Measurements from ENCODE around the gene GALNT13.
A peak's percentile ranks its signal among the peaks of the same experiment; 100 is the strongest.

The GALNT13 gene

GRCh38 chr2:154228566-154229280 is 357.0 kb downstream of the GALNT13 start:
- FAIRE-seq = no peak

GRCh38 chr2:154229966-154230365 is 358.2 kb downstream of the GALNT13 start:
- FAIRE-seq = no peak

GRCh38 chr2:154231021-154231420 is 359.3 kb downstream of the GALNT13 start:
- no peak for FAIRE-seq

- no peak for FAIRE-seq
Observed at GRCh38 chr2:154233231-154233630, 361.5 kb downstream of the GALNT13 start.

GRCh38 chr2:154238252-154238651 is 366.5 kb downstream of the GALNT13 start:
- no peak for FAIRE-seq

GRCh38 chr2:154240316-154240715 is 368.6 kb downstream of the GALNT13 start:
- no peak for FAIRE-seq

- no peak for FAIRE-seq
Observed at GRCh38 chr2:154240921-154241379, 369.2 kb downstream of the GALNT13 start.

- FAIRE-seq = no peak
Observed at GRCh38 chr2:154242687-154243086, 371.0 kb downstream of the GALNT13 start.

GRCh38 chr2:154243685-154244084 is 372.0 kb downstream of the GALNT13 start:
- FAIRE-seq = no peak

GRCh38 chr2:154244932-154245331 is 373.2 kb downstream of the GALNT13 start:
- no peak for FAIRE-seq

- no peak for FAIRE-seq
Observed at GRCh38 chr2:154247503-154247902, 375.8 kb downstream of the GALNT13 start.

GRCh38 chr2:154256136-154256535 is 384.4 kb downstream of the GALNT13 start:
- FAIRE-seq = no peak

- peak; percentile 30 for FAIRE-seq
Observed at GRCh38 chr2:154259030-154259429, 387.3 kb downstream of the GALNT13 start.

GRCh38 chr2:154261473-154262027 is 389.8 kb downstream of the GALNT13 start:
- no peak for FAIRE-seq

- no peak for FAIRE-seq
Observed at GRCh38 chr2:154263206-154263605, 391.5 kb downstream of the GALNT13 start.

GRCh38 chr2:154264024-154264423 is 392.3 kb downstream of the GALNT13 start:
- no peak for FAIRE-seq

GRCh38 chr2:154267983-154268382 is 396.3 kb downstream of the GALNT13 start:
- FAIRE-seq = no peak

- FAIRE-seq = no peak
Observed at GRCh38 chr2:154280543-154280942, 408.8 kb downstream of the GALNT13 start.

GRCh38 chr2:154289870-154290269 is 418.1 kb downstream of the GALNT13 start:
- FAIRE-seq = no peak

- no peak for FAIRE-seq
Observed at GRCh38 chr2:154291511-154291910, 419.8 kb downstream of the GALNT13 start.

GRCh38 chr2:154291927-154292326 is 420.2 kb downstream of the GALNT13 start:
- FAIRE-seq = no peak

GRCh38 chr2:154293864-154294263 is 422.1 kb downstream of the GALNT13 start:
- FAIRE-seq = no peak

- FAIRE-seq = no peak
Observed at GRCh38 chr2:154306266-154306970, 434.7 kb downstream of the GALNT13 start.

- no peak for FAIRE-seq
Observed at GRCh38 chr2:154307007-154307406, 435.3 kb downstream of the GALNT13 start.

All from A204.1 (cell line).